Prostate gland (tissue), 2 donors: ENCODE measurements around the gene ST7.

ENCODE experiments used
- CTCF ChIP-seq, 4 experiments: fragments of 200-600 bp in 2 of 4; fragments of 450-650 bp in 2 of 4; sonication (generic) in 2 of 4; IDR thresholded peaks; 1 replicate in 3 of 4; 2 replicates in 1 of 4; pipeline ENCODE4 v1.5.1; 2016 to 2019; ENCODE audit warnings: antibody characterized with exemption in 4 of 4, mild to moderate bottlenecking in 2 of 4, moderate library complexity in 2 of 4
- POLR2A ChIP-seq: fragments of 450-650 bp; IDR thresholded peaks from one replicate; pipeline ENCODE4 v1.6.1; 2016; ENCODE audit warnings: antibody characterized with exemption, mild to moderate bottlenecking
- POLR2AphosphoS5 ChIP-seq: sonication (generic); formaldehyde crosslinking; IDR thresholded peaks from one replicate; pipeline ENCODE4 v1.6.1; 2017; ENCODE audit warnings: antibody characterized with exemption

GRCh38 chr7:117178600-117178999 is 225.3 kb downstream of the ST7 start:
- no peak for TF ChIP-seq POLR2A
- no peak for TF ChIP-seq CTCF (IDR thresholded peaks at IDR 0.05)
- TF ChIP-seq POLR2AphosphoS5, result no peak
